GM12878 (cell line): ENCODE results near the gene COL20A1.

ENCODE experiments used
- GABPA ChIP-seq: IDR thresholded peaks from 2 replicates; pipeline ENCODE4 v1.6.1; 2014; ENCODE audit warnings: antibody characterized with exemption, low read depth, mild to moderate bottlenecking, inconsistent platforms
- KLF5 ChIP-seq: fragments of 450-650 bp; IDR thresholded peaks from 2 replicates; pipeline ENCODE4 v1.6.1; 2014; ENCODE audit warnings: mild to moderate bottlenecking; ENCODE audit not compliant: partially characterized antibody
- MTA2 ChIP-seq: fragments of 450-650 bp; IDR thresholded peaks from 2 replicates; pipeline ENCODE4 v1.6.1; 2016; ENCODE audit warnings: low read depth, mild to moderate bottlenecking, moderate library complexity
- NFXL1 ChIP-seq: fragments of 450-650 bp; IDR thresholded peaks from 2 replicates; pipeline ENCODE4 v1.6.1; 2017; ENCODE audit warnings: antibody characterized with exemption, mild to moderate bottlenecking, borderline replicate concordance
- RCOR1 ChIP-seq: conservative IDR thresholded peaks from 2 replicates; pipeline ENCODE4 v1.6.1; 2012; ENCODE audit warnings: low read depth, low read length, improper control_type of control experiment
- TAF1 ChIP-seq: IDR thresholded peaks from 2 replicates; pipeline ENCODE4 v1.6.1; 2011; ENCODE audit warnings: mild to moderate bottlenecking, low read depth, low read length, borderline replicate concordance
- ZNF207 ChIP-seq: fragments of 450-650 bp; IDR thresholded peaks from 2 replicates; pipeline ENCODE4 v1.6.1; 2014; ENCODE audit warnings: antibody characterized with exemption, mild to moderate bottlenecking, borderline replicate concordance
- TF ChIP-seq, protein P1 (sequence below), 3 experiments: IDR thresholded peaks in 2 of 3; conservative IDR thresholded peaks in 1 of 3; 2 replicates each; pipeline ENCODE4 v1.5.1; 2011; ENCODE audit warnings: low read depth in 3 of 3, low read length in 3 of 3, mild to moderate bottlenecking in 3 of 3, control low read depth in 2 of 3, moderate library complexity in 2 of 3, inconsistent platforms in 1 of 3, mixed read lengths in 1 of 3; ENCODE audit not compliant: control insufficient read depth in 2 of 3, insufficient read depth in 1 of 3; ENCODE audit errors: extremely low read depth in 1 of 3
- TF ChIP-seq, protein P2 (sequence below): IDR thresholded peaks from 2 replicates; pipeline ENCODE4 v1.6.1; 2011; ENCODE audit warnings: low read depth, mild to moderate bottlenecking, low read length, moderate library complexity, borderline replicate concordance; ENCODE audit errors: extremely low read depth
- TF ChIP-seq, protein P3 (sequence below): fragments of 450-650 bp; IDR thresholded peaks from 2 replicates; pipeline ENCODE4 v1.6.1; 2018; ENCODE audit warnings: borderline replicate concordance, mild to moderate bottlenecking; ENCODE audit not compliant: partially characterized antibody
- TF ChIP-seq, protein P4 (sequence below): fragments of 450-650 bp; IDR thresholded peaks from 2 replicates; pipeline ENCODE4 v1.6.1; 2016; ENCODE audit warnings: mild to moderate bottlenecking, moderate library complexity, borderline replicate concordance
- TF ChIP-seq, protein P5 (sequence below): IDR thresholded peaks from 2 replicates; pipeline ENCODE4 v1.6.1; 2012; ENCODE audit warnings: mild to moderate bottlenecking, low read depth, low read length
- TF ChIP-seq, protein P6 (sequence below): IDR thresholded peaks from 2 replicates; pipeline ENCODE4 v1.6.1; 2012; ENCODE audit warnings: low read depth, low read length, improper control_type of control experiment

DNA sequence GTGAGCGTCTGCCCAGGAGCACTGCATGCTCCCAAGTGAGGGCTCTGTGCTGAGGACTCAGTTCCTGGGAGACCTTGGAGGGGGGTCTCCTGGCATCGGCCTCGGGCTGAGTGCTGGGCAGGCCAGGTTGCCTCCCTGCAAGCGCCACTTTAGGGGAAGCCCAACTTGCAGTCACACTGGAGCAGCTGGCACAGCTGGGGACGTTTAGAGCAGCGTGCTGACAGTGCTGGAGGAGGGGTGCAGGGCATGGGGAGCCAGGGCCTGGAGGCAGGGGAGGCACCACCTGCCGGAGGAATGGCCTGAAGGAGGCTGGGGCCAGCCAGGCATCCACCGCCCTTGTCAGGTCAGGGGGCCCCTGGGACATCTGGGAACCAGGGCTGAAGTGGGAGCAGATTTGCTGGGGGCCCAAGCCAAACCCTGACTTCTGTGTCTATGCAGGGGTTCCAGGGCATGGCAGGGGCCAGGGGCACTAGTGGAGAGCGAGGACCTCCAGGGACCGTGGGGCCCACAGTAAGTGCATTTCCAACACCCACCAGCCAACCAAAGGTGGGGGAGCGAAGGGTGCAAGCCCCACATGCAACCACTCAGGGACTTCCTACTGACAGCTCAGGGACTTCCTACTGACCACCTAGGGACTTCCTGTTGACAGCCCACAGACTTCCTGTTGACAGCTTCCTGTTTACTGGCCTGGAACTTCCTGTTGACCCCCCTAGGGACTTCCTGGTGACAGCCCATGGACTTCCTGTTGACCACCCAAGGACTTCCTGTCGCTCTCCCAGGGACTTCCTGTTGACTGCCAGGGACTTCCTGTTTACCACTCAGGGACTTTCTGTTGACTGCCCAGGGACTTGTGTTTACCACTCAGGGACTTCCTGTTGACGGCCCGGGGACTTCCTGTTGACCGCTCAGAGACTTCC is 33.6 kb downstream of the COL20A1 start:
- TF ChIP-seq GABPA, result peak; percentile 70
- TF ChIP-seq ZNF207, result no peak
- no peak for TF ChIP-seq RCOR1
- TF ChIP-seq, protein P1, sequence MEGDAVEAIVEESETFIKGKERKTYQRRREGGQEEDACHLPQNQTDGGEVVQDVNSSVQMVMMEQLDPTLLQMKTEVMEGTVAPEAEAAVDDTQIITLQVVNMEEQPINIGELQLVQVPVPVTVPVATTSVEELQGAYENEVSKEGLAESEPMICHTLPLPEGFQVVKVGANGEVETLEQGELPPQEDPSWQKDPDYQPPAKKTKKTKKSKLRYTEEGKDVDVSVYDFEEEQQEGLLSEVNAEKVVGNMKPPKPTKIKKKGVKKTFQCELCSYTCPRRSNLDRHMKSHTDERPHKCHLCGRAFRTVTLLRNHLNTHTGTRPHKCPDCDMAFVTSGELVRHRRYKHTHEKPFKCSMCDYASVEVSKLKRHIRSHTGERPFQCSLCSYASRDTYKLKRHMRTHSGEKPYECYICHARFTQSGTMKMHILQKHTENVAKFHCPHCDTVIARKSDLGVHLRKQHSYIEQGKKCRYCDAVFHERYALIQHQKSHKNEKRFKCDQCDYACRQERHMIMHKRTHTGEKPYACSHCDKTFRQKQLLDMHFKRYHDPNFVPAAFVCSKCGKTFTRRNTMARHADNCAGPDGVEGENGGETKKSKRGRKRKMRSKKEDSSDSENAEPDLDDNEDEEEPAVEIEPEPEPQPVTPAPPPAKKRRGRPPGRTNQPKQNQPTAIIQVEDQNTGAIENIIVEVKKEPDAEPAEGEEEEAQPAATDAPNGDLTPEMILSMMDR (IDR thresholded peaks at IDR 0.05 in 2 of 3, conservative IDR thresholded peaks at IDR 0.05 in 1 of 3; ENCODE audit: control insufficient read depth in 2 of 3, extremely low read depth in 1 of 3, insufficient read depth in 1 of 3, low read depth in 3 of 3, low read length in 3 of 3), result no peak
- TF ChIP-seq, protein P2, sequence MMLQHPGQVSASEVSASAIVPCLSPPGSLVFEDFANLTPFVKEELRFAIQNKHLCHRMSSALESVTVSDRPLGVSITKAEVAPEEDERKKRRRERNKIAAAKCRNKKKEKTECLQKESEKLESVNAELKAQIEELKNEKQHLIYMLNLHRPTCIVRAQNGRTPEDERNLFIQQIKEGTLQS, result no peak
- TF ChIP-seq, protein P3, sequence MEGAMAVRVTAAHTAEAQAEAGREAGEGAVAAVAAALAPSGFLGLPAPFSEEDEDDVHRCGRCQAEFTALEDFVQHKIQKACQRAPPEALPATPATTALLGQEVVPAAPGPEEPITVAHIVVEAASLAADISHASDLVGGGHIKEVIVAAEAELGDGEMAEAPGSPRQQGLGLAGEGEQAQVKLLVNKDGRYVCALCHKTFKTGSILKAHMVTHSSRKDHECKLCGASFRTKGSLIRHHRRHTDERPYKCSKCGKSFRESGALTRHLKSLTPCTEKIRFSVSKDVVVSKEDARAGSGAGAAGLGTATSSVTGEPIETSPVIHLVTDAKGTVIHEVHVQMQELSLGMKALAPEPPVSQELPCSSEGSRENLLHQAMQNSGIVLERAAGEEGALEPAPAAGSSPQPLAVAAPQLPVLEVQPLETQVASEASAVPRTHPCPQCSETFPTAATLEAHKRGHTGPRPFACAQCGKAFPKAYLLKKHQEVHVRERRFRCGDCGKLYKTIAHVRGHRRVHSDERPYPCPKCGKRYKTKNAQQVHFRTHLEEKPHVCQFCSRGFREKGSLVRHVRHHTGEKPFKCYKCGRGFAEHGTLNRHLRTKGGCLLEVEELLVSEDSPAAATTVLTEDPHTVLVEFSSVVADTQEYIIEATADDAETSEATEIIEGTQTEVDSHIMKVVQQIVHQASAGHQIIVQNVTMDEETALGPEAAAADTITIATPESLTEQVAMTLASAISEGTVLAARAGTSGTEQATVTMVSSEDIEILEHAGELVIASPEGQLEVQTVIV, result no peak
- TF ChIP-seq, protein P4, sequence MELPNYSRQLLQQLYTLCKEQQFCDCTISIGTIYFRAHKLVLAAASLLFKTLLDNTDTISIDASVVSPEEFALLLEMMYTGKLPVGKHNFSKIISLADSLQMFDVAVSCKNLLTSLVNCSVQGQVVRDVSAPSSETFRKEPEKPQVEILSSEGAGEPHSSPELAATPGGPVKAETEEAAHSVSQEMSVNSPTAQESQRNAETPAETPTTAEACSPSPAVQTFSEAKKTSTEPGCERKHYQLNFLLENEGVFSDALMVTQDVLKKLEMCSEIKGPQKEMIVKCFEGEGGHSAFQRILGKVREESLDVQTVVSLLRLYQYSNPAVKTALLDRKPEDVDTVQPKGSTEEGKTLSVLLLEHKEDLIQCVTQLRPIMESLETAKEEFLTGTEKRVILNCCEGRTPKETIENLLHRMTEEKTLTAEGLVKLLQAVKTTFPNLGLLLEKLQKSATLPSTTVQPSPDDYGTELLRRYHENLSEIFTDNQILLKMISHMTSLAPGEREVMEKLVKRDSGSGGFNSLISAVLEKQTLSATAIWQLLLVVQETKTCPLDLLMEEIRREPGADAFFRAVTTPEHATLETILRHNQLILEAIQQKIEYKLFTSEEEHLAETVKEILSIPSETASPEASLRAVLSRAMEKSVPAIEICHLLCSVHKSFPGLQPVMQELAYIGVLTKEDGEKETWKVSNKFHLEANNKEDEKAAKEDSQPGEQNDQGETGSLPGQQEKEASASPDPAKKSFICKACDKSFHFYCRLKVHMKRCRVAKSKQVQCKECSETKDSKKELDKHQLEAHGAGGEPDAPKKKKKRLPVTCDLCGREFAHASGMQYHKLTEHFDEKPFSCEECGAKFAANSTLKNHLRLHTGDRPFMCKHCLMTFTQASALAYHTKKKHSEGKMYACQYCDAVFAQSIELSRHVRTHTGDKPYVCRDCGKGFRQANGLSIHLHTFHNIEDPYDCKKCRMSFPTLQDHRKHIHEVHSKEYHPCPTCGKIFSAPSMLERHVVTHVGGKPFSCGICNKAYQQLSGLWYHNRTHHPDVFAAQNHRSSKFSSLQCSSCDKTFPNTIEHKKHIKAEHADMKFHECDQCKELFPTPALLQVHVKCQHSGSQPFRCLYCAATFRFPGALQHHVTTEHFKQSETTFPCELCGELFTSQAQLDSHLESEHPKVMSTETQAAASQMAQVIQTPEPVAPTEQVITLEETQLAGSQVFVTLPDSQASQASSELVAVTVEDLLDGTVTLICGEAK, result peak; percentile 40; the same call in 1 of the 2 replicates
- TF ChIP-seq TAF1, result no peak
- TF ChIP-seq, protein P5, sequence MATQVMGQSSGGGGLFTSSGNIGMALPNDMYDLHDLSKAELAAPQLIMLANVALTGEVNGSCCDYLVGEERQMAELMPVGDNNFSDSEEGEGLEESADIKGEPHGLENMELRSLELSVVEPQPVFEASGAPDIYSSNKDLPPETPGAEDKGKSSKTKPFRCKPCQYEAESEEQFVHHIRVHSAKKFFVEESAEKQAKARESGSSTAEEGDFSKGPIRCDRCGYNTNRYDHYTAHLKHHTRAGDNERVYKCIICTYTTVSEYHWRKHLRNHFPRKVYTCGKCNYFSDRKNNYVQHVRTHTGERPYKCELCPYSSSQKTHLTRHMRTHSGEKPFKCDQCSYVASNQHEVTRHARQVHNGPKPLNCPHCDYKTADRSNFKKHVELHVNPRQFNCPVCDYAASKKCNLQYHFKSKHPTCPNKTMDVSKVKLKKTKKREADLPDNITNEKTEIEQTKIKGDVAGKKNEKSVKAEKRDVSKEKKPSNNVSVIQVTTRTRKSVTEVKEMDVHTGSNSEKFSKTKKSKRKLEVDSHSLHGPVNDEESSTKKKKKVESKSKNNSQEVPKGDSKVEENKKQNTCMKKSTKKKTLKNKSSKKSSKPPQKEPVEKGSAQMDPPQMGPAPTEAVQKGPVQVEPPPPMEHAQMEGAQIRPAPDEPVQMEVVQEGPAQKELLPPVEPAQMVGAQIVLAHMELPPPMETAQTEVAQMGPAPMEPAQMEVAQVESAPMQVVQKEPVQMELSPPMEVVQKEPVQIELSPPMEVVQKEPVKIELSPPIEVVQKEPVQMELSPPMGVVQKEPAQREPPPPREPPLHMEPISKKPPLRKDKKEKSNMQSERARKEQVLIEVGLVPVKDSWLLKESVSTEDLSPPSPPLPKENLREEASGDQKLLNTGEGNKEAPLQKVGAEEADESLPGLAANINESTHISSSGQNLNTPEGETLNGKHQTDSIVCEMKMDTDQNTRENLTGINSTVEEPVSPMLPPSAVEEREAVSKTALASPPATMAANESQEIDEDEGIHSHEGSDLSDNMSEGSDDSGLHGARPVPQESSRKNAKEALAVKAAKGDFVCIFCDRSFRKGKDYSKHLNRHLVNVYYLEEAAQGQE, result no peak
- TF ChIP-seq MTA2, result no peak
- no peak for TF ChIP-seq KLF5
- TF ChIP-seq, protein P6, sequence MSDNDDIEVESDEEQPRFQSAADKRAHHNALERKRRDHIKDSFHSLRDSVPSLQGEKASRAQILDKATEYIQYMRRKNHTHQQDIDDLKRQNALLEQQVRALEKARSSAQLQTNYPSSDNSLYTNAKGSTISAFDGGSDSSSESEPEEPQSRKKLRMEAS, result no peak
- TF ChIP-seq NFXL1, result no peak
